H1 (cell line): ENCODE results near the gene SYNJ1. TPM values are rescaled to one million over a fixed set of nuclear protein-coding genes. Genes with fewer than 3 reads are reported as not detected.

ENCODE experiments used
- CTCF ChIA-PET: fragments of 300-600 bp; sonication (Branson Sonifier 250); formaldehyde crosslinking; loops from one replicate; lab custom pipeline; 2021; ENCODE audit not compliant: partially characterized antibody; lab: Charles Lee
- POLR2A ChIA-PET: fragments of 300-600 bp; sonication (Branson Sonifier 250); formaldehyde crosslinking; loops from one replicate; lab custom pipeline; 2021; ENCODE audit warnings: inconsistent platforms; ENCODE audit not compliant: partially characterized antibody; lab: Charles Lee
- DNase-seq, 2 experiments: peaks; one replicate each; pipeline versions ENCODE4 v3.0.0 to v3.0.0-alpha.2; 2010 to 2022; ENCODE audit warnings: low spot score in 2 of 2, low read depth in 1 of 2, mixed read lengths in 1 of 2
- FAIRE-seq: peaks from 2 replicates; lab custom pipeline; 2011; peaks lifted over from hg19 to GRCh38; lab: Jason Lieb, UNC
- H2AFZ ChIP-seq: 2 replicates; pipeline ENCODE4 v1.8.1; 2012; ENCODE audit warnings: low read length, inconsistent platforms
- H2AK5ac ChIP-seq: 2 replicates; pipeline ENCODE4 v1.6.1; 2013; ENCODE audit warnings: low read depth, low read length
- H2BK120ac ChIP-seq: replicated peaks from 2 replicates; pipeline ENCODE3; 2013; ENCODE audit warnings: low read depth, low read length, inconsistent platforms
- H2BK12ac ChIP-seq: 2 replicates; pipeline ENCODE4 v1.6.1; 2013; ENCODE audit warnings: low read depth, low read length
- H2BK15ac ChIP-seq: 2 replicates; pipeline ENCODE4 v1.6.1; 2013; ENCODE audit warnings: low read length
- H2BK20ac ChIP-seq: 2 replicates; pipeline ENCODE4 v1.6.1; 2013; ENCODE audit warnings: low read length
- H2BK5ac ChIP-seq: 2 replicates; pipeline ENCODE4 v1.6.1; 2013; ENCODE audit warnings: low read depth, low read length
- H3K14ac ChIP-seq: 2 replicates; pipeline ENCODE4 v1.6.1; 2013; ENCODE audit warnings: inconsistent platforms; ENCODE audit not compliant: insufficient read length
- H3K18ac ChIP-seq: 2 replicates; pipeline ENCODE4 v1.6.1; 2013; ENCODE audit warnings: low read length; ENCODE audit errors: extremely low read depth
- H3K23ac ChIP-seq: 2 replicates; pipeline ENCODE4 v1.6.1; 2013; ENCODE audit warnings: inconsistent platforms; ENCODE audit not compliant: insufficient read length
- H3K23me2 ChIP-seq: 2 replicates; pipeline ENCODE4 v1.6.1; 2013; ENCODE audit warnings: low read depth, low read length
- H3K27ac ChIP-seq: 2 replicates; pipeline ENCODE4 v1.6.1; 2011; ENCODE audit warnings: low read depth, low read length, inconsistent platforms
- H3K27me3 ChIP-seq, 4 experiments: replicated peaks in 1 of 4; 1 replicate in 1 of 4; 2 replicates in 3 of 4; pipeline versions ENCODE4 v1.6.1 to v1.8.1; 2011 to 2013; ENCODE audit warnings: low read length in 3 of 4, mild to moderate bottlenecking in 3 of 4, inconsistent platforms in 2 of 4, mixed read lengths in 2 of 4, moderate library complexity in 1 of 4; ENCODE audit not compliant: control insufficient read depth in 3 of 4, insufficient read depth in 3 of 4; ENCODE audit errors: extremely low read depth in 1 of 4
- H3K36me3 ChIP-seq, 4 experiments: 2 replicates each; pipeline versions ENCODE4 v1.6.1 to v1.8.1; 2011 to 2013; ENCODE audit warnings: mild to moderate bottlenecking in 4 of 4, low read length in 3 of 4, moderate library complexity in 2 of 4, control low read depth in 1 of 4, inconsistent platforms in 1 of 4; ENCODE audit not compliant: insufficient read depth in 4 of 4, control insufficient read depth in 2 of 4
- H3K4ac ChIP-seq: replicated peaks from 2 replicates; pipeline ENCODE3; 2013; ENCODE audit warnings: low read length, low read depth, mixed read lengths, inconsistent platforms; ENCODE audit not compliant: insufficient read length
- H3K4me1 ChIP-seq, 4 experiments: replicated peaks in 1 of 4; 1 replicate in 1 of 4; 2 replicates in 3 of 4; pipeline versions ENCODE4 v1.6.1 to v1.8.1; 2011 to 2013; ENCODE audit warnings: low read length in 3 of 4, inconsistent platforms in 2 of 4, mixed read lengths in 1 of 4; ENCODE audit not compliant: insufficient read depth in 4 of 4, control insufficient read depth in 3 of 4
- H3K4me2 ChIP-seq, 2 experiments: 2 replicates each; pipeline versions ENCODE4 v1.6.1 to v1.8.1; 2011 to 2013; ENCODE audit warnings: low read depth in 2 of 2, low read length in 2 of 2, control low read depth in 1 of 2, inconsistent platforms in 1 of 2, mild to moderate bottlenecking in 1 of 2; ENCODE audit not compliant: insufficient read depth in 1 of 2
- H3K4me3 ChIP-seq, 4 experiments: fragments of 200-600, 300-600 bp in 1 of 4; sonication (generic), shearing (Covaris generic), sonication (Bioruptor Twin) in 1 of 4; 2 replicates each; pipeline versions ENCODE4 v1.5.1 to v1.8.1; 2011 to 2016; ENCODE audit warnings: low read length in 4 of 4, low read depth in 3 of 4, control low read depth in 2 of 4, inconsistent platforms in 2 of 4, mild to moderate bottlenecking in 2 of 4, mixed read lengths in 1 of 4, moderate library complexity in 1 of 4; ENCODE audit not compliant: insufficient read depth in 2 of 4; ENCODE audit errors: extremely low read depth in 1 of 4
- H3K56ac ChIP-seq: replicated peaks from 2 replicates; pipeline ENCODE3; 2013; ENCODE audit warnings: low read depth, mild to moderate bottlenecking, mixed read lengths, low read length, inconsistent platforms; ENCODE audit not compliant: insufficient read length
- H3K79me1 ChIP-seq: 2 replicates; pipeline ENCODE4 v1.6.1; 2013; ENCODE audit warnings: low read depth, low read length, control low read depth
- H3K79me2 ChIP-seq, 2 experiments: 2 replicates each; pipeline versions ENCODE4 v1.6.1 to v1.8.1; 2012 to 2013; ENCODE audit warnings: low read length in 2 of 2, mild to moderate bottlenecking in 2 of 2, inconsistent platforms in 1 of 2; ENCODE audit not compliant: insufficient read depth in 2 of 2, control insufficient read depth in 1 of 2
- H3K9ac ChIP-seq, 4 experiments: replicated peaks in 1 of 4; 1 replicate in 1 of 4; 2 replicates in 3 of 4; pipeline versions ENCODE4 v1.6.1 to v1.8.1; 2011 to 2013; ENCODE audit warnings: low read depth in 3 of 4, low read length in 3 of 4, control low read depth in 2 of 4, mild to moderate bottlenecking in 2 of 4, moderate library complexity in 2 of 4, inconsistent platforms in 1 of 4; ENCODE audit errors: extremely low read depth in 1 of 4
- H3K9me3 ChIP-seq, 2 experiments: 2 replicates each; pipeline versions ENCODE4 v1.6.1 to v1.8.1; 2012 to 2013; ENCODE audit warnings: mild to moderate bottlenecking in 2 of 2, moderate library complexity in 2 of 2, control low read depth in 1 of 2, inconsistent platforms in 1 of 2, low read depth in 1 of 2, low read length in 1 of 2, mixed read lengths in 1 of 2; ENCODE audit not compliant: insufficient read depth in 2 of 2
- H4K20me1 ChIP-seq, 2 experiments: replicated peaks in 1 of 2; 2 replicates each; pipeline versions ENCODE3 to v1.8.1; 2011 to 2013; ENCODE audit warnings: inconsistent platforms in 2 of 2, low read length in 2 of 2, mild to moderate bottlenecking in 1 of 2; ENCODE audit not compliant: insufficient read depth in 2 of 2, control insufficient read depth in 1 of 2
- H4K5ac ChIP-seq: 2 replicates; pipeline ENCODE4 v1.6.1; 2013; ENCODE audit warnings: low read length, low read depth, mixed read lengths, inconsistent platforms; ENCODE audit not compliant: insufficient read length
- H4K8ac ChIP-seq: 2 replicates; pipeline ENCODE4 v1.8.0; 2013; ENCODE audit warnings: mild to moderate bottlenecking, moderate library complexity, low read length, inconsistent platforms; ENCODE audit not compliant: insufficient read depth; ENCODE audit errors: extremely low read depth
- H4K91ac ChIP-seq: replicated peaks from 2 replicates; pipeline ENCODE3; 2013; ENCODE audit warnings: low read length, mixed read lengths, inconsistent platforms; ENCODE audit not compliant: insufficient read length
- BACH1 ChIP-seq: IDR thresholded peaks from 2 replicates; pipeline ENCODE4 v1.6.1; 2012; ENCODE audit warnings: low read length, improper control_type of control experiment
- CBX8 ChIP-seq: fragments of 300-800, 300-1000 bp; sonication (generic); IDR thresholded peaks from 2 replicates; pipeline ENCODE4 v1.7.1; 2016; ENCODE audit warnings: low read depth, low read length, borderline replicate concordance
- CHD2 ChIP-seq: IDR thresholded peaks from 2 replicates; pipeline ENCODE4 v1.6.1; 2012; ENCODE audit warnings: low read length, improper control_type of control experiment
- E2F6 ChIP-seq: IDR thresholded peaks from 2 replicates; pipeline ENCODE4 v1.6.1; 2012; ENCODE audit warnings: inconsistent platforms
- NRF1 ChIP-seq: IDR thresholded peaks from 2 replicates; pipeline ENCODE4 v1.6.1; 2011; ENCODE audit warnings: mild to moderate bottlenecking, low read depth, low read length, improper control_type of control experiment
- POLR2AphosphoS5 ChIP-seq: IDR thresholded peaks from 2 replicates; pipeline ENCODE4 v1.6.1; 2011; ENCODE audit warnings: low read depth, low read length
- RFX5 ChIP-seq: IDR thresholded peaks from 2 replicates; pipeline ENCODE4 v1.6.1; 2011; ENCODE audit warnings: low read depth, low read length, improper control_type of control experiment, borderline replicate concordance
- RNF2 ChIP-seq: fragments of 200-900, 300-1000 bp; sonication (generic); IDR thresholded peaks from 2 replicates; pipeline ENCODE4 v1.7.1; 2016; ENCODE audit warnings: borderline replicate concordance, low read depth, mild to moderate bottlenecking, antibody characterized with exemption, low read length; ENCODE audit not compliant: poor library complexity, severe bottlenecking; ENCODE audit errors: missing control alignments
- SIRT6 ChIP-seq: IDR thresholded peaks from one replicate; pipeline ENCODE4 v1.7.1; 2012; ENCODE audit warnings: low read length, inconsistent platforms
- SP1 ChIP-seq: IDR thresholded peaks from 2 replicates; pipeline ENCODE4 v1.6.1; 2011; ENCODE audit warnings: low read depth, low read length
- TAF1 ChIP-seq: IDR thresholded peaks from 2 replicates; pipeline ENCODE4 v1.6.1; 2011; ENCODE audit warnings: mild to moderate bottlenecking, low read depth, low read length
- USF2 ChIP-seq: IDR thresholded peaks from 2 replicates; pipeline ENCODE4 v1.6.1; 2011; ENCODE audit warnings: low read length, improper control_type of control experiment
- YY1 ChIP-seq: IDR thresholded peaks from 2 replicates; pipeline ENCODE4 v1.6.1; 2011; ENCODE audit warnings: low read depth, mild to moderate bottlenecking, low read length
- WGBS, 2 experiments: shearing (Covaris generic) in 1 of 2; methylation state at CpG; one replicate each; pipeline versions ENCODE4 v1.1.6 to v1.1.7; 2013 to 2015; ENCODE audit warnings: low lambda C conversion rate in 2 of 2, mixed read lengths in 2 of 2, inconsistent platforms in 1 of 2, low coverage in 1 of 2, missing lambda C conversion rate in 1 of 2; ENCODE audit not compliant: insufficient replicate concordance in 2 of 2, insufficient coverage in 1 of 2, insufficient read length in 1 of 2; ENCODE audit errors: extremely low coverage in 1 of 2, missing lambda C conversion rate in 1 of 2; 5-methylcytosine and 5-hydroxymethylcytosine counted together
- polyA plus RNA-seq, 7 experiments: library from polyadenylated mRNA; depleted of rRNA in 3 of 7; stranded (reverse) in 5 of 7; unstranded in 2 of 7; fragments of >200 nt in 5 of 7; fragments of 200-250 nt in 2 of 7; gene quantifications; 1 replicate in 5 of 7; 2 replicates in 1 of 7; 4 replicates in 1 of 7; pipeline versions ENCODE4 v1.2.1 to v1.2.3, GENCODE V29; 2011 to 2013; ENCODE audit warnings: missing spikeins in 2 of 7, mixed read lengths in 2 of 7
- total RNA-seq: library from RNA; stranded (reverse); fragmentation: NEBNext Ultra II Directional; extraction: Animal tissue kit (Norgen Biotek cat#: 25700); gene quantifications from 2 replicates; pipeline ENCODE4 v1.2.1, GENCODE V29; 2021

The SYNJ1 gene
- total and polyA plus RNA-seq, 2 of the 8 experiments (the other 6 are each of a cell fraction or from before 2014, with no cell fraction given): 1.3 to 4.3 TPM

- H2BK15ac ChIP-seq: no peak overlapping the region
- no peak for FAIRE-seq
- no peak overlapping the region for H2AFZ ChIP-seq
- H4K5ac ChIP-seq: no peak overlapping the region
- no peak overlapping the region for H2AK5ac ChIP-seq
- H3K9ac ChIP-seq: no peak overlapping the region
- no peak overlapping the region for H3K4ac ChIP-seq
- H2BK120ac ChIP-seq: no peak overlapping the region
- H3K56ac ChIP-seq: no peak overlapping the region
- H4K8ac ChIP-seq: no peak overlapping the region
- no peak overlapping the region for H4K91ac ChIP-seq
- 90% methylated on average over 1 of the region's 1 CpG; no CpG with 5 or more reads in 1 of the 2 experiments for WGBS, 2 experiments
- peaks cover 16 to 85% (median 48%) of the 10 kb centered on the region in 4 experiments for H3K36me3 ChIP-seq
- no peaks in the 10 kb centered on the region for H3K23me2 ChIP-seq
- peaks cover 0 to 19% of the 10 kb centered on the region in 2 experiments; a peak in 1 of 4 replicates for H3K79me2 ChIP-seq
- H2BK5ac ChIP-seq: no peak overlapping the region
- H2BK20ac ChIP-seq: no peak overlapping the region
- DNase-seq: no peak
- no peaks in the 10 kb centered on the region for H3K27me3 ChIP-seq
- H3K23ac ChIP-seq: no peak overlapping the region
- peaks cover 6% of the 10 kb centered on the region; the same call in 1 of the 2 replicates for H3K79me1 ChIP-seq
- POLR2A ChIA-PET: interaction anchor here (0.7 to 1.8 kb wide), 7 partner anchors 8 to 100 kb away, joined by 3 to 7 read pairs (median 4); partner anchors contain the start of gene PAXBP1
- no peak overlapping the region for H3K14ac ChIP-seq
- H3K4me3 ChIP-seq: no peak overlapping the region
- H2BK12ac ChIP-seq: no peak overlapping the region
- H3K18ac ChIP-seq: no peak overlapping the region
- peaks cover 9 to 16% of the 10 kb centered on the region in 2 experiments for H4K20me1 ChIP-seq
- H3K27ac ChIP-seq: no peak overlapping the region
- H3K4me2 ChIP-seq: no peak overlapping the region
- H3K4me1 ChIP-seq: no peaks in the 10 kb centered on the region
- H3K9me3 ChIP-seq: no peaks in the 10 kb centered on the region
- CTCF ChIA-PET: interaction anchor here (1.3 to 4.3 kb wide), 4 partner anchors 9 to 69 kb away, joined by 3 to 14 read pairs (median 5); partner anchors contain the start of gene PAXBP1
- TF ChIP-seq SIRT6 (no peak), CBX8 (no peak), E2F6 (no peak), USF2 (no peak), TAF1 (no peak), BACH1 (no peak), RNF2 (no peak), POLR2AphosphoS5 (no peak), CHD2 (no peak), SP1 (no peak), RFX5 (no peak), NRF1 (no peak), YY1 (no peak)
Observed at GRCh38 chr21:32757804-32758203, 30.0 kb upstream of the SYNJ1 start.
